HG02943 (cell line): ENCODE measurements around the gene SLC38A3.
"Not testable (repeated sequence)": the region's sequence is repeated elsewhere in the genome, so short reads cannot be mapped to it uniquely, and the experiment has no call there.

Source experiments
- ATAC-seq: cut with Tn5 transposase; IDR thresholded peaks from one replicate; pipeline ENCODE4 v1.9.1; 2021; ENCODE audit warnings: mild to moderate bottlenecking, low read depth, moderate library complexity; ENCODE audit not compliant: unreplicated experiment

SLC38A3 gene

GRCh38 chr3:50208677-50209344 lies 3.7 kb downstream of the SLC38A3 start:
- no peak for ATAC-seq

GRCh38 chr3:50210176-50210509 lies 5.1 kb downstream of the SLC38A3 start:
- ATAC-seq = no peak

GRCh38 chr3:50210510-50211367 lies 5.7 kb downstream of the SLC38A3 start:
- ATAC-seq = no peak

- ATAC-seq = not testable (repeated sequence)
These were observed 6.3 kb downstream of the SLC38A3 start for GRCh38 chr3:50211368-50211717.

GRCh38 chr3:50211930-50212329 lies 6.9 kb downstream of the SLC38A3 start:
- no peak for ATAC-seq

- ATAC-seq = no peak
These were observed 7.4 kb downstream of the SLC38A3 start for GRCh38 chr3:50212502-50212901.

GRCh38 chr3:50212971-50213370 lies 7.9 kb downstream of the SLC38A3 start:
- ATAC-seq = no peak

- ATAC-seq = no peak
These were observed 8.3 kb downstream of the SLC38A3 start for GRCh38 chr3:50213373-50213772.

- ATAC-seq = no peak
These were observed 9.8 kb downstream of the SLC38A3 start for GRCh38 chr3:50214824-50215223.

GRCh38 chr3:50215529-50215928 lies 10.5 kb downstream of the SLC38A3 start:
- ATAC-seq = no peak

GRCh38 chr3:50217681-50218080 lies 12.6 kb downstream of the SLC38A3 start:
- ATAC-seq = no peak

GRCh38 chr3:50218448-50218847 lies 13.4 kb downstream of the SLC38A3 start:
- no peak for ATAC-seq

GRCh38 chr3:50219285-50219684 lies 14.2 kb downstream of the SLC38A3 start:
- no peak for ATAC-seq

- ATAC-seq = no peak
These were observed 15.0 kb downstream of the SLC38A3 start for GRCh38 chr3:50220109-50220508.

- ATAC-seq = no peak
These were observed 16.0 kb downstream of the SLC38A3 start for GRCh38 chr3:50221051-50221410.

- no peak for ATAC-seq
These were observed 16.5 kb downstream of the SLC38A3 start for GRCh38 chr3:50221411-50222168.

GRCh38 chr3:50222169-50222528 lies 17.1 kb downstream of the SLC38A3 start:
- no peak for ATAC-seq

- ATAC-seq = no peak
These were observed 19.6 kb downstream of the SLC38A3 start for GRCh38 chr3:50224639-50225038.

GRCh38 chr3:50226888-50227389 lies 21.9 kb downstream of the SLC38A3 start:
- ATAC-seq = peak; percentile 23

GRCh38 chr3:50227390-50228183 lies 22.5 kb downstream of the SLC38A3 start:
- peak; percentile 60 for ATAC-seq
